ENCODE data around the gene CCN6. TPM values are rescaled to one million over a fixed set of nuclear protein-coding genes. Genes with fewer than 3 reads are reported as not detected.

CCN6 gene
- total RNA-seq, 4 donors from 2014 or later: 0.56 TPM; not detected in 3

GRCh38 chr6:112033791-112034615 lies 19.9 kb upstream of the CCN6 start:
- TF ChIP-seq, protein P1, sequence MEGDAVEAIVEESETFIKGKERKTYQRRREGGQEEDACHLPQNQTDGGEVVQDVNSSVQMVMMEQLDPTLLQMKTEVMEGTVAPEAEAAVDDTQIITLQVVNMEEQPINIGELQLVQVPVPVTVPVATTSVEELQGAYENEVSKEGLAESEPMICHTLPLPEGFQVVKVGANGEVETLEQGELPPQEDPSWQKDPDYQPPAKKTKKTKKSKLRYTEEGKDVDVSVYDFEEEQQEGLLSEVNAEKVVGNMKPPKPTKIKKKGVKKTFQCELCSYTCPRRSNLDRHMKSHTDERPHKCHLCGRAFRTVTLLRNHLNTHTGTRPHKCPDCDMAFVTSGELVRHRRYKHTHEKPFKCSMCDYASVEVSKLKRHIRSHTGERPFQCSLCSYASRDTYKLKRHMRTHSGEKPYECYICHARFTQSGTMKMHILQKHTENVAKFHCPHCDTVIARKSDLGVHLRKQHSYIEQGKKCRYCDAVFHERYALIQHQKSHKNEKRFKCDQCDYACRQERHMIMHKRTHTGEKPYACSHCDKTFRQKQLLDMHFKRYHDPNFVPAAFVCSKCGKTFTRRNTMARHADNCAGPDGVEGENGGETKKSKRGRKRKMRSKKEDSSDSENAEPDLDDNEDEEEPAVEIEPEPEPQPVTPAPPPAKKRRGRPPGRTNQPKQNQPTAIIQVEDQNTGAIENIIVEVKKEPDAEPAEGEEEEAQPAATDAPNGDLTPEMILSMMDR (IDR thresholded peaks at IDR 0.05): no peak
- DNase-seq (ENCODE audit: low spot score) (no peak), ATAC-seq (ENCODE audit: low FRiP score) (no peak)

- ATAC-seq (ENCODE audit: low FRiP score) (no peak), DNase-seq (ENCODE audit: low spot score) (no peak)
- TF ChIP-seq, protein P1 (IDR thresholded peaks at IDR 0.05): no peak
These were observed 19.3 kb upstream of the CCN6 start for GRCh38 chr6:112034616-112034995.

GRCh38 chr6:112036088-112036637 lies 17.7 kb upstream of the CCN6 start:
- no peak for ATAC-seq (ENCODE audit: low FRiP score)
- DNase-seq (ENCODE audit: low spot score): no peak
- TF ChIP-seq, protein P1 (IDR thresholded peaks at IDR 0.05): no peak

- peak; percentile 91 for ATAC-seq (ENCODE audit: low FRiP score)
These were observed 16.1 kb upstream of the CCN6 start for GRCh38 chr6:112037783-112038216.

GRCh38 chr6:112038268-112038667 lies 15.6 kb upstream of the CCN6 start:
- peak; percentile 9 for ATAC-seq (ENCODE audit: low FRiP score)
- TF ChIP-seq, protein P1 (IDR thresholded peaks at IDR 0.05): no peak

More at GRCh38 chr6:112037783-112038216, 16.1 kb upstream of the CCN6 start:
- TF ChIP-seq, protein P1 (IDR thresholded peaks at IDR 0.05): no peak
- no peak for DNase-seq (ENCODE audit: low spot score)

DNA sequence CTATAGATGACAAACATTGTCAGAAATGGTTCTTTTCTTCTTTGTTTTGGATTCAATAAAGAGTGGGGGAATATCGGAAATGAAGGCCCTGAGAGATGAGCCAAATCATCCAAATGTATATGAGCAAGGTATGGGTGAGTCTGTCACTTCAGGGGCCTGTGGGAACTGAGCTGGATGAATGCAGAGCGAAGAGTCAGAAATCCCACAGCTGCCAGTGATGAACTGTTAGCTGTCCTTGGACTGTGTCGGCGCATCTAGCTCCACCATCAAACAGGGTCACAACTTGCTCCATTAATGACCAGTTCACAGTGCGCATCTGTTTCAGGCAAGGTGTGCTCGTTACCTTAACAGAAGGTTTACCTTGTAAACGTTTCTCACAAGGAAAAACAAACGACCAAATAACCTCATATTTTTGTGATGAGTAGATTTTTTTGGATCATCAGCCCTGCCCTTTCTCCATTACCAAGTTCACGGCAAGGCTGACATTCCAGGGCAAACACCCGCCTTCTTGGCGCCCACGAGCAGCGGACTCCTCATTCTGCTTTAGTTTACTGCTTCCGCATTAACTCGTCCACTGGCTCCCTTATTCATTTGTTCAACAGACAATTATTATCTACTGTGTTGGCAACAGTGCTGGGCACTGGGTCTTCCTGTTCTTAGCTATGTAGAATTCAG lies 15.0 kb upstream of the CCN6 start:
- DNase-seq (ENCODE audit: low spot score): no peak
- ATAC-seq (ENCODE audit: low FRiP score): no peak
- TF ChIP-seq, protein P1 (IDR thresholded peaks at IDR 0.05): no peak

More at GRCh38 chr6:112038268-112038667, 15.6 kb upstream of the CCN6 start:
- DNase-seq (ENCODE audit: low spot score): no peak

All from omental fat pad (tissue), 4 donors.